GM13977 (cell line): ENCODE data around the gene AKAP9.
A peak's percentile ranks its signal among the peaks of the same experiment; 100 is the strongest.
"Not testable (repeated sequence)": the region's sequence is repeated elsewhere in the genome, so short reads cannot be mapped to it uniquely, and the experiment has no call there.

Source experiments
- DNase-seq: peaks from one replicate; pipeline ENCODE4 v3.0.0; 2012; ENCODE audit warnings: low spot score
- in situ Hi-C: fragments of 300-500 bp; cut with MboI; formaldehyde crosslinking; loops from one replicate; pipeline ENCODE4 v1.12.0; 2022; ENCODE audit warnings: low sequenced_read_pairs, low pct_unique_long_range_greater_than_20kb, mixed read lengths, inconsistent platforms; ENCODE audit not compliant: unreplicated experiment
- TF ChIP-seq, protein P1 (sequence below): IDR thresholded peaks from 2 replicates; pipeline ENCODE4 v1.5.1; 2012; ENCODE audit warnings: mild to moderate bottlenecking, control low read depth; ENCODE audit not compliant: insufficient read depth; ENCODE audit errors: extremely low read depth, missing control alignments

The AKAP9 gene

DNA sequence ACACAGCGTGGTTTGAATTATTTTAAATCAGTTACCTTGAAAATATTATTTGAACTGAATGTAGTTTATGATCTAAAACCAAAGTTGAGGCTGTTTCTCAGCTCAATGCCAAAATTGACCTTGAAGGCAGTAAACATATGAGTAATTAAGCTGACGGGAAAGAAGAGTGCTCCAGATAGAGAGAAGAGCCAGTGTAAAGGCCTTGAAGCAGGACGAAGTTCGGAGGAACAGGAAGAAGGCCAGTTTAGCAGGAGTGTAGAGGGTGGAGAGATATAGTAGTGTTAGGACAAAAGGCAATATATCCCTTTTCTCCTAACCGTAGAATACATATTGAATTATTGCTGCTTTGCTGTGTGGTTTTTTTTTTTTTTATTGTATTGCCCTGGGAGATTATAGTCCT is 130.4 kb downstream of the AKAP9 start:
- DNase-seq, result no peak
- in situ Hi-C loops, result no loop called here
- TF ChIP-seq, protein P1, sequence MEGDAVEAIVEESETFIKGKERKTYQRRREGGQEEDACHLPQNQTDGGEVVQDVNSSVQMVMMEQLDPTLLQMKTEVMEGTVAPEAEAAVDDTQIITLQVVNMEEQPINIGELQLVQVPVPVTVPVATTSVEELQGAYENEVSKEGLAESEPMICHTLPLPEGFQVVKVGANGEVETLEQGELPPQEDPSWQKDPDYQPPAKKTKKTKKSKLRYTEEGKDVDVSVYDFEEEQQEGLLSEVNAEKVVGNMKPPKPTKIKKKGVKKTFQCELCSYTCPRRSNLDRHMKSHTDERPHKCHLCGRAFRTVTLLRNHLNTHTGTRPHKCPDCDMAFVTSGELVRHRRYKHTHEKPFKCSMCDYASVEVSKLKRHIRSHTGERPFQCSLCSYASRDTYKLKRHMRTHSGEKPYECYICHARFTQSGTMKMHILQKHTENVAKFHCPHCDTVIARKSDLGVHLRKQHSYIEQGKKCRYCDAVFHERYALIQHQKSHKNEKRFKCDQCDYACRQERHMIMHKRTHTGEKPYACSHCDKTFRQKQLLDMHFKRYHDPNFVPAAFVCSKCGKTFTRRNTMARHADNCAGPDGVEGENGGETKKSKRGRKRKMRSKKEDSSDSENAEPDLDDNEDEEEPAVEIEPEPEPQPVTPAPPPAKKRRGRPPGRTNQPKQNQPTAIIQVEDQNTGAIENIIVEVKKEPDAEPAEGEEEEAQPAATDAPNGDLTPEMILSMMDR, result no peak

DNA sequence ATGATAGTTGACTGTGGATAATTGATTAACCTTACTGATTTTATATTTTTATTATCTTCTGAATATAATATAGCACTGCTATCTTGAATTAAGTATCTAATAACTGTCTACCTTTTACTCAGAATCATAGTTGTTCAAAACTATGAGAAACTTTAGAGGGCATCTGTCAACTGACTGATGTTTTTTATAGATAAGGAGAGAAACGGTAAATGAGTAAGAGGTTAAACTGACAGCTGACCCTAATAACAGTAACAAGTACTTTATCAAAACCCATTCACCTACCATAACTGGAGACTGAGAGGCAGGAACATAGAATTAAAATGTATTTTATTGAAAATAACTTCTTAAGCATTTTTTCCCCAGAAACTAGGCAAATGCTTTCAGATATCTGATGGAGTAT is 131.5 kb downstream of the AKAP9 start:
- no peak for DNase-seq
- TF ChIP-seq, protein P1, result no peak
- in situ Hi-C loops, result no loop called here

DNA sequence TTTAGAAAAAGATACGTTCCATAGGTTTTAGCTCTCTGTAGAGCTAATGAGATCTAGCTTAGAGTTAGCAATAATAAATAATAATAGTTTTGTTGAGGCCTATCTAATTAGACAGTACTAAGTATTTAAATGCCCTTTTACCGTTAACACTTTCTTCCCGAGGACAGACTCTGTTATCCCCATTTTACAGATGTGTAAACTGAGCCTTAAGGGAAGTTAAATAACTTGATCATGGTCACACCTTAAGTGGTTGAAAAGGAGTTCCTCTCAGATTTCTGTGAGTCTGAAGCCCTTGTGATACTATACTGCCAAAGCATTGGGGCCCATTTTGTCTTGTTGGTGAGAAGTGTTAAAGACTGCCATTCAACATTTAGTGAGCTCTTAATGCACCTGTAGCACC is 132.0 kb downstream of the AKAP9 start:
- no peak for DNase-seq
- in situ Hi-C loops, result no loop called here
- TF ChIP-seq, protein P1, result no peak

DNA sequence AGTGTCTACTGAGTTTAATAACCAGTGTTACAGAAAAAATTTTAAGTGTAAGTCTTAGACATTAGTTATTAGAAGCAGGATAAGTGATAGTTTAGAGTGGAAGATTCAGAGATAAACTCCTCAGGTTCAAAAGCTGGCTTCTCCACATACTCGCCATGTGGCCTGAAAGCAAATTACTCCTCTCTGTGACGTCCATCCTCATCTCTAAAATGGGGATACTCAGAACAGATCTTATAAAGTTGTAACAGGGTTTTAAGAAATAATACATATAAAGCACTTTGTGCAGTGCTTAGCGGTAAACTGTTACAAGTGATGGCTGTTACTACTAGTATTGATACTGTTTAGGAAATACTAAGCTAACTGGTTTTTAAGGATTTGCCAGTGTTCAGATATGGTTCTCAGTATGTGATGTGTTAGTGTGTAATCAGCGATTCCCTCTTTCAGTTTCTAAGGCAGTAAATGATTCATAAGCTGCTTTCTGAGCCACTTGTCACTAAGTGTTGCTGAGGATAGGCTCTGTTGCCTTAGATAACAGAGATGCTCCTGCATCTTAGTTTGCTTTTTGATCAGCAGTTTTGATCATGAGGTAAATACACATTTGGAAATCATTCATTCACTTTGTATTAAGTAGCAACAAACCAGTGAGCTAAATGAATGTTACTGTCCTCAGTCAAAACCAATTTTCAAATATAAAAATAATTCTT is 134.9 kb downstream of the AKAP9 start:
- in situ Hi-C loops, result no loop called here
- DNase-seq, result peak; percentile 30
- TF ChIP-seq, protein P1, result no peak

DNA sequence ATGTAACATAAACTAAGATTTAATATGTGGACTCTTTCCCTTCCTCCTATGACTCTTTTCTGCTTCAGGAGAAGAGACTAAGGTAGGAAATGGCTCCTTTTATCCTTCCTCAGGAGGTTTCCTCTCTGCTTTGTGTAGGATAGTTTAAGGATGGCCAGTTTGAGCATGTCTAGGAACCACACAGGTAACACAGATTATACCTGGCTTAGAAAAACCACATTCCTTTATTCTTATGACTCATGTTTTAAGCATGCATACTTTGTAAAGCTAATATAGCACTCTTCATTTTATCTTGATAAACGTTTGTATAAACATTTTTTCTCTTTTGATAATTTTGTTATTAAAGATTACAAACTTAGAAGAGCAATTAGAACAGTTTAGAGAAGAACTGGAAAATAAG is 135.8 kb downstream of the AKAP9 start:
- TF ChIP-seq, protein P1, result no peak
- in situ Hi-C loops, result no loop called here
- no peak for DNase-seq

DNA sequence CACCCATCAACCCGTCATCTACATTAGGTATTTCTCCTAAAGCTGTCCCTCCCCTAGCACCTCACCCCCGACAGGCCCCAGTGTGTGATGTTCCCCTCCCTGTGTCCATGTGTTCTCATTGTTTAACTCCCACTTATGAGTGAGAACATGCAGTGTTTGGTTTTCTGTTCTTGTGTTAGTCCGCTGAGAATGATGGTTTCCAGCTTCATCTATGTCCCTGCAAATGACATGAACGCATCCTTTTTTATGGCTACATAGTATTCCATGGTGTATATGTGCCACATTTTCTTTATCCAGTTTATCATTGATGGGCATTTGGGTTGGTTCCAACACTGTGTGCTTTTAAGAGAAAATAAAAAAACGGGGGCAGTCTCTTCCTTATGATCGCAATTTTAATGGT is 143.3 kb downstream of the AKAP9 start:
- in situ Hi-C loops, DNase-seq: not testable (repeated sequence)

DNA sequence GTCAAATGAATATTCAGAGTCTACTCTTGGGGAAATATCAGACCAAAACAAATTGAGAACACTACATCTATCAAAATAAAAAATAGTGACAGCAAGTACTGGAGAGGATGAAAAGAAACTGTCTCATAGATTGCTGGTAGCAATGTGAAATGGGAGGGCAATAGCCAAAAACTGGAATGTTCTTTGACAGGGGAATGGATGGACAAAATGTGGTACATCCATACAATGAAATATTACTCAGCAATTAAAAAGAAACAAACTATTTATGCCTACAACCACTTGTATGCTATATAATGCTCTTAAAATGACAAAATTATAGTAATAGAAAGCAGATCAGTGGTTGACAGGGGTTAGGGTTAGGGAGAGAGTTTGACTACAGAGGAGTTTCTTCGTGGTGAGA is 147.6 kb downstream of the AKAP9 start:
- in situ Hi-C loops, result no loop called here
- TF ChIP-seq, protein P1, result no peak
- DNase-seq, result no peak
